Stimulated activated CD8-positive, alpha-beta memory T cell treated with anti-CD3 and anti-CD28 coated beads, Interleukin-4, amount 100 ng/mL, for 4 hours (primary cell): ENCODE data around the gene NPEPL1.
"Not testable (repeated sequence)": the region's sequence is repeated elsewhere in the genome, so short reads cannot be mapped to it uniquely, and the experiment has no call there.

Source experiments
- DNase-seq, 2 donors: peaks; one replicate each; pipeline ENCODE4 v3.0.0-alpha.2; 2020; ENCODE audit warnings: low read depth in 2 of 2, low spot score in 1 of 2

NPEPL1 gene

GRCh38 chr20:58712806-58713731 lies 20.5 kb downstream of the NPEPL1 start:
- DNase-seq = no peak

- DNase-seq = no peak
Observed at GRCh38 chr20:58713801-58714339, 21.3 kb downstream of the NPEPL1 start.

GRCh38 chr20:58714340-58714922 lies 21.8 kb downstream of the NPEPL1 start:
- no peak for DNase-seq

GRCh38 chr20:58714923-58715351 lies 22.3 kb downstream of the NPEPL1 start:
- DNase-seq = no peak

GRCh38 chr20:58715391-58715800 lies 22.8 kb downstream of the NPEPL1 start:
- DNase-seq = no peak

GRCh38 chr20:58715801-58716475 lies 23.3 kb downstream of the NPEPL1 start:
- no peak for DNase-seq

- no peak for DNase-seq
Observed at GRCh38 chr20:58716476-58717277, 24.1 kb downstream of the NPEPL1 start.

- DNase-seq = no peak
Observed at GRCh38 chr20:58717278-58718091, 24.9 kb downstream of the NPEPL1 start.

GRCh38 chr20:58718121-58718563 lies 25.5 kb downstream of the NPEPL1 start:
- DNase-seq = no peak

- no peak for DNase-seq
Observed at GRCh38 chr20:58718729-58719128, 26.1 kb downstream of the NPEPL1 start.

GRCh38 chr20:58719258-58719657 lies 26.7 kb downstream of the NPEPL1 start:
- DNase-seq = no peak

- no peak for DNase-seq
Observed at GRCh38 chr20:58719971-58720371, 27.4 kb downstream of the NPEPL1 start.

- DNase-seq = no peak
Observed at GRCh38 chr20:58720890-58721289, 28.3 kb downstream of the NPEPL1 start.

GRCh38 chr20:58721951-58722778 lies 29.6 kb downstream of the NPEPL1 start:
- no peak for DNase-seq

GRCh38 chr20:58722877-58723627 lies 30.5 kb downstream of the NPEPL1 start:
- DNase-seq = no peak

GRCh38 chr20:58723628-58723984 lies 31.0 kb downstream of the NPEPL1 start:
- DNase-seq = no peak

GRCh38 chr20:58726156-58726555 lies 33.6 kb downstream of the NPEPL1 start:
- not testable (repeated sequence) for DNase-seq

- no peak for DNase-seq
Observed at GRCh38 chr20:58731192-58731591, 38.6 kb downstream of the NPEPL1 start.
